ENCODE data around the gene PLIN5.

PLIN5 gene

DNA sequence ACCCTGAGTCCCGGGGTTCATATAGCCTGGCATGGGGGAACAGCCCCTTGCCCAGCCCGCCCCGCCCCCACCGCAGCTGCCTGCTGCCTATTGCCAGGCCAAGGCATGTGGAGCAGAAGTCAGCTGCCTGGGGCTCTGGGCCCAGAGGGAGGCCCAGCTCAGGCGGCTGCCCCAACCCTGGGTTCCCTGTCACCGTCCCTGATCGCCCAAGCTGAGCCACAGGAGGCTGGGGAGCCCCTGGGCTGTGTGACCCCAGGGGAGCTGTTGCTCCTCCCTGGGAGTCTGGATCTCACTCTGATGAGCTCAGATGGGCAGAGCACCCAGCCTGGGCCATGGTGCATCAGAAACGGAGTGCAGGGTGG, 18.1 kb downstream of the PLIN5 start:
- no peak for TF ChIP-seq CTCF (IDR thresholded peaks at IDR 0.05; ENCODE audit: control insufficient read depth, insufficient read depth, low read depth, low read length, missing control alignments)
- H3K4me3 ChIP-seq (ENCODE audit: control insufficient read depth, low read depth, low read length) = no peak overlapping the region
- DNase-seq (ENCODE audit: low read depth) = no peak

GRCh38 chr19:4516199-4516938, 18.7 kb downstream of the PLIN5 start:
- no peak overlapping the region for H3K4me3 ChIP-seq (ENCODE audit: control insufficient read depth, low read depth, low read length)
- no peak for TF ChIP-seq CTCF (IDR thresholded peaks at IDR 0.05; ENCODE audit: control insufficient read depth, insufficient read depth, low read depth, low read length, missing control alignments)
- no peak for DNase-seq (ENCODE audit: low read depth)

DNA sequence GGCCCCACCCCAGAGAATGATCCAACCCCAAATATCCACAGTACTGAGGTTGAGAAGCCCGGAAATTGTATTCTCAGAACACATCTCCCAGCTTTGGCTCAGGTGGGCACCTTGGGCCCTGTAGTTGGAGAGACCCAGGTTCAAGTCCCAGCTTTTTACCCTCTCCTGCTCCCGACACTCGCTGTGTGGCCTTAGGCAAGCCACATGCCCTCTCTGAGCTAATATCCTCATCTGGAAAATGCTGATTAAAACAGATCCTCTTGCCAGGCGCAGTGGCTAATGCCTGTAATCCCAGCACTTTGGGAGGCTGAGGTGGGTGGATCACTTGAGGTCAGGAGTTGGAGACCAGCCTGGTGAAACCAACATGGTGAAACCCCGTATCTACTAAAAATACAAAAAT, 19.3 kb downstream of the PLIN5 start:
- DNase-seq (ENCODE audit: low read depth) = no peak
- no peak overlapping the region for H3K4me3 ChIP-seq (ENCODE audit: control insufficient read depth, low read depth, low read length)
- TF ChIP-seq CTCF (IDR thresholded peaks at IDR 0.05; ENCODE audit: control insufficient read depth, insufficient read depth, low read depth, low read length, missing control alignments) = no peak

GRCh38 chr19:4513248-4513647, 21.8 kb downstream of the PLIN5 start:
- no peak for TF ChIP-seq CTCF (IDR thresholded peaks at IDR 0.05; ENCODE audit: control insufficient read depth, insufficient read depth, low read depth, low read length, missing control alignments)
- no peak overlapping the region for H3K4me3 ChIP-seq (ENCODE audit: control insufficient read depth, low read depth, low read length)
- no peak for DNase-seq (ENCODE audit: low read depth)

DNA sequence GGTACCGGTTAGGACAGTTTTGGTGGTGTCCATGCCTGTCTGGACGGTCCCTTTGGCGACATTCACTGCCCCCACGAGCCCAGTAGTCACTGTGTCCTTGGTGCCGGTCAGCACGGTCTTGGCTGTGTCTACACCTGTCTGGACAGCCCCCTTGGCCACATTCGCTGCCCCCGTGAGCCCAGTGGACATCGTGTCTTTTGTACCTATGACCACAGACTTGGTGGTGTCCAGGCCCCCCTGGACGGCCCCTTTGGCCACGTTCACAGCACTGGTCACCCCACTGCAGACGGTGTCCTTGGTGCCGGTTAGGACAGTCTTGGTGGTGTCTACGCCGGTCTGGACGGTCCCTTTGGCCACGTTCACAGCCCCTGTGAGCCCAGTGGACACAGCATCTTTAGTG, 23.0 kb downstream of the PLIN5 start:
- no peak overlapping the region for H3K4me3 ChIP-seq (ENCODE audit: control insufficient read depth, low read depth, low read length)
- no peak for DNase-seq (ENCODE audit: low read depth)
- no peak for TF ChIP-seq CTCF (IDR thresholded peaks at IDR 0.05; ENCODE audit: control insufficient read depth, insufficient read depth, low read depth, low read length, missing control alignments)

- TF ChIP-seq CTCF (IDR thresholded peaks at IDR 0.05; ENCODE audit: control insufficient read depth, insufficient read depth, low read depth, low read length, missing control alignments) = no peak
- no peak overlapping the region for H3K4me3 ChIP-seq (ENCODE audit: control insufficient read depth, low read depth, low read length)
- DNase-seq (ENCODE audit: low read depth) = no peak
These were observed 23.5 kb downstream of the PLIN5 start for GRCh38 chr19:4511300-4512054.

Data from AG09309 (cell line).